MM.1S (cell line): ENCODE results near the gene FXYD2.

Source experiments
- EZH2 ChIP-seq: fragments of 300-600 bp; sonication (generic); optimal IDR thresholded peaks from 2 replicates; pipeline ENCODE3; 2017; ENCODE audit warnings: low read depth, mild to moderate bottlenecking, antibody characterized with exemption, low read length, mixed read lengths
- EZH2phosphoT487 ChIP-seq: fragments of 300-600 bp; sonication (generic); IDR thresholded peaks from 2 replicates; pipeline ENCODE4 v1.6.1; 2018; ENCODE audit warnings: antibody characterized with exemption, low read length
- TF ChIP-seq, protein P1 (sequence below): fragments of 300-600 bp; sonication (generic); IDR thresholded peaks from 2 replicates; pipeline ENCODE4 v1.5.1; 2016; ENCODE audit warnings: antibody characterized with exemption, low read length, mixed read lengths

DNA sequence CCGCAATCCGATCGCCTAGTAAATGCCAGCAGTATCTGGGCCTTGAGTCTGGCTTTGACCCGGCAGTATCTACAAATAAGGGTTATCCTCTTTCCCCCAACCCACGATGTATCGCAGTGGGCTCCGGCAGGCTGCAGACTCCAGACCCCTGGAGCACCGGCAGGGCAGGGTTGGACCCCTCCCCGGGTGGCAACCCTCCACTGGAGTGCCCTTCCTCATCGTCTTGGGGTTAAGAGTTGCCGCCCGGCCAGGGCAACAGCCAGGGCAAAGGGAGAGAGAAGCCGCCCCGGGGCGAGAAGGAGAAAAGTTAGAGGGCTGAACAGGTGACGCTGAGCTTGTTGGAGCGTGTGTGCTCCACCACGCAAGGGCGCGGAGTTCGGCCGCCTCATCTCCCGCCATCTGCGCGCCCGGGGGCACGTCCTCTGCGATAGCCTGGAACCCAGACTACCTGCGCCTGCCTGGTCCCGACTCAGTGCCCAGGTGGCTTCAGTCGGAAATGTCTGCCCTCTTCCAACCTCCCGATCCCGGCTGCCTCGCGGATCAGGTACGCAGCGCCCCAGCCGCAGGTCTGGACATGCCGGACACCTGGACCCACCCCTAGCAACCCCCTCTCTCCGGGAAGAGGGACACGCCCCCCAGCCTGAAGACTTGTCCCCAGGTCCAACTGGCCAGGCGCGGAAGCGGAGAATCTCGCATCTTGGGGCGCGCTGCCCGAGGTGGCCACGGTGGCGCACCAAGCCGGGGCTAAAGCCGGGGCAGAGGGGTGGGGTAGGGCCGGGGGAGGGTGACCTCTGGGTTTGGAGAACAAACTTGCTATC is 28.7 kb downstream of the FXYD2 start:
- TF ChIP-seq, protein P1, sequence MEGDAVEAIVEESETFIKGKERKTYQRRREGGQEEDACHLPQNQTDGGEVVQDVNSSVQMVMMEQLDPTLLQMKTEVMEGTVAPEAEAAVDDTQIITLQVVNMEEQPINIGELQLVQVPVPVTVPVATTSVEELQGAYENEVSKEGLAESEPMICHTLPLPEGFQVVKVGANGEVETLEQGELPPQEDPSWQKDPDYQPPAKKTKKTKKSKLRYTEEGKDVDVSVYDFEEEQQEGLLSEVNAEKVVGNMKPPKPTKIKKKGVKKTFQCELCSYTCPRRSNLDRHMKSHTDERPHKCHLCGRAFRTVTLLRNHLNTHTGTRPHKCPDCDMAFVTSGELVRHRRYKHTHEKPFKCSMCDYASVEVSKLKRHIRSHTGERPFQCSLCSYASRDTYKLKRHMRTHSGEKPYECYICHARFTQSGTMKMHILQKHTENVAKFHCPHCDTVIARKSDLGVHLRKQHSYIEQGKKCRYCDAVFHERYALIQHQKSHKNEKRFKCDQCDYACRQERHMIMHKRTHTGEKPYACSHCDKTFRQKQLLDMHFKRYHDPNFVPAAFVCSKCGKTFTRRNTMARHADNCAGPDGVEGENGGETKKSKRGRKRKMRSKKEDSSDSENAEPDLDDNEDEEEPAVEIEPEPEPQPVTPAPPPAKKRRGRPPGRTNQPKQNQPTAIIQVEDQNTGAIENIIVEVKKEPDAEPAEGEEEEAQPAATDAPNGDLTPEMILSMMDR, result no peak
- no peak for TF ChIP-seq EZH2
- no peak for TF ChIP-seq EZH2phosphoT487
